Activated CD8-positive, alpha-beta memory T cell treated with anti-CD3 and anti-CD28 coated beads for 36 hours (primary cell): ENCODE measurements around the gene DOK4. TPM values are rescaled to one million over a fixed set of nuclear protein-coding genes. Genes with fewer than 3 reads are reported as not detected.
"Not testable (repeated sequence)": the region's sequence is repeated elsewhere in the genome, so short reads cannot be mapped to it uniquely, and the experiment has no call there.

Experiments used
- CTCF ChIA-PET: fragments of 350-600 bp; sonication (Branson Sonifier 250); formaldehyde crosslinking; loops from one replicate; lab custom pipeline; 2021; ENCODE audit warnings: antibody characterized with exemption; lab: Charles Lee
- POLR2A ChIA-PET: fragments of 350-600 bp; sonication (Branson Sonifier 250); formaldehyde crosslinking; loops from one replicate; lab custom pipeline; 2021; ENCODE audit warnings: antibody characterized with exemption; lab: Charles Lee
- total RNA-seq, 2 experiments: library from RNA; stranded (reverse); gene quantifications; one replicate each; pipeline ENCODE4 v1.2.3, GENCODE V29; 2021

The DOK4 gene
- total RNA-seq, 2 experiments from 2014 or later = 4.9 to 5.8 TPM

DNA sequence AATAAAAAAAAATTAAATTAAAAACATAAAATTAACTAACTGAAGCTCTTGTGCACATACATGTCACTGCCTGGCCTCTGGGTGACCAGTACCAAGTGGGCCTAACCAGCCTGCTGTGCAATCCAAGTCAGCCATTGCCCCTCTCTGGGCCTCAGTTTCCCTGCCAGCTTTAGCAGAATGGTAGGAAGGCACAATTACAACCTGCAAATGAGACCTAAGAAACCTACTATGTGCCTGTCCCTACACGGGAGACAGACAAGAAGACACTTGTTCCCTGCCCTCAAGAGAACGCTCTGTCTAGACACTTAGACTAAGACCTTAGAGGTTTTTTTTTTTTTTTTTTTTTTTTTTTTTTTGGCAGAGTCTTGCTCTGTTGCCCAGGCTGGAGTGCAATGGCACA, 40.8 kb downstream of the DOK4 start:
- POLR2A ChIA-PET = no interaction called here
- CTCF ChIA-PET = interaction anchor here (1.7 to 2.7 kb wide), 3 partner anchors 29 to 145 kb away, joined by 4 to 14 read pairs (median 9); no protein-coding TSS in a partner anchor

DNA sequence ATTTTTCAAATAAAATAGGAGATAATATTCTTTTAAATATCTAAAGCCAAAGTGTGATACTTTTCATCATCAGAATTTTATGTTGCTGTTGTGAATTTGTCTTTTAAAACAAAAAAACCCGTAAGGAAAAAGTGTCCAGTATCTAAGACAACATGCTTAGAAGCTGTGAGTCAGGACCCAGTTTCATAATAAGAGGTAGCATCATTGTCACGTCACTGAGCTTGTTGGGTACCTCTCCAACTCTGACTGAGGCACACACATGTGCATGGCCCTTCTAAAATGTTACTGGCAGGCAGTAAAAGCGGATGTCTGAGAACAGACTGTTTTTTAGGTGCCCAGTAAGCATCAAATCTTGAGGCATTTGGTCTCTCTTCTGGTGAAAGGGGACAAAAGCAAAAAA, 41.6 kb downstream of the DOK4 start:
- CTCF ChIA-PET = interaction anchor here (1.7 kb wide), 1 partner anchor 28 kb away, joined by 4 read pairs; no protein-coding TSS in a partner anchor
- POLR2A ChIA-PET = no interaction called here

DNA sequence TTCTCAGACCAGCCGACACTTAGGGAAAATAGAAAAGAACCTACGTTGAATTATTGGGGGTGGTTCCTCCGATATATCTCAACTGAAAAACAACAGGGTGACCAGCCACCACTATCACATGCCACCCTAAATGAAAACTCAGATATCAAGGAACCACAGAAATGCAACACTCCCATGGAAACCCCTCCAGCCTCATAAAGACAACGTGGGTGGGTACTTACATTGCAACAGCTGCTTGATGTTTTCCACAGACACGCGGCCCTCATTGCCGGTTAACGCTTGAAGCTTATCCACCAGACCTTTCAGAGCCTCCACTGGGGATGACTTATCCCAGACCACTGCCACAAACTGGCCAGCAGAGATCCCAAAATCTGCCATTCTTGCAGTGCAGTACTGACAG, 45.7 kb downstream of the DOK4 start:
- POLR2A ChIA-PET, CTCF ChIA-PET: not testable (repeated sequence)

DNA sequence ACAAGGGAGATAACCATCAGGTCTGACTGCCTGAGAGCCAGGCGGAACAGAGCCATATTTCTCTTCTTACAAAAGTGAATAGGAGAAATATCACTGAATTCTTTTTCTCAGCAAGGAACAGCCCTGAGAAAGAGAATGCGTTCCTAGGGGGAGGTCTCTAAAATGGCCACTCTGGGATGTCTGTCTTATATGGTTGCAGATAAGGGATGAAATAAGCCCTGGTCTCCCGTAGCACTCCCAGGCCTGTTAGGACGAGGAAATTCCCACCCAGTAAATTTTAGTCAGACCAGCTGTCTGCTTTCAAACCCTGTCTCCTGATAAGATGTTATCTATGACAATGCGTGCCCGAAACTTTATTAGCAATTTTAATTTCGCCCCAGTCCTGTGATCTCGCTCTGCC, 46.3 kb downstream of the DOK4 start:
- POLR2A ChIA-PET, CTCF ChIA-PET: not testable (repeated sequence)

DNA sequence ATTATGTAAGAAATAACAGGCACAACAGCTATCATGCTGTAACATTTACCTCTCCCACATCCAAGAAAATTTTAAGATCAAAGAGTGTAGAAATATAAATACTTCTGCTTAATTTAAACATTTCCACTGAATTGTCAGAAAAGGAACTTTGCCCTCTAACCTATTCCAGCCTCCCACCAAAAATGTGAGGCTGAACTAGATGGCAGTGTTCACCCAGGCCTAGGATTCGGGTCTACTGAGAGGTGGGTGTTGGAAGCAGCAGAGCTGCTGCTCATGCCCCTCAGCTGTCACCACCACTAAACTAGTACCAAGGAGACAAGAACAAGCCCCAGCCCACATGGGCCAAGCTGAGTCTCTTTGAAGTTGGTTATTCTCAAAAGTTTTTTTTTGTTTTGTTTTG, 50.5 kb downstream of the DOK4 start:
- ChIA-PET CTCF (no interaction called here), POLR2A (interaction anchor here (0.7 kb wide), 1 partner anchor 9 kb away, joined by 3 read pairs; no protein-coding TSS in a partner anchor)

DNA sequence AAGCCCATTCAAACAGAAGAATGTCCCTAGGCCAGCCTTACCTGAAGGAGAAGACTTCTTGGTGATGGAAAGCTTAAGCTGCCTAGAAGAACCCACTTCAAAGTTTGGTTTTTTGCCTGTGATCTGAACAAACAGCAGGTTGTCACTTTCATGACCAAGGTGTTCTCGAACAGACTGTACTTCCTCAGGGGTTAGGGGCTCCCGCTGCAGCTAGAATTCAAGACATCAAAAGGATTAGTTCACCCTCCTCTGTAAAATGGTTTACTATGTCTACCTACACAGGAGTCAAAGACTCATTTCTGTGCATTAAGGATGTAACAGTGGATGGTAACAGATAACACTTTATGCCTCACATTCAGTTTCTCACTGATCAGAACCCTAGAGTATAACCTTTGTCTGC, 52.3 kb downstream of the DOK4 start:
- ChIA-PET POLR2A (no interaction called here), CTCF (interaction anchor here (1.1 kb wide), 1 partner anchor 29 kb away, joined by 3 read pairs; the partner anchor contains the start of gene POLR2C)

DNA sequence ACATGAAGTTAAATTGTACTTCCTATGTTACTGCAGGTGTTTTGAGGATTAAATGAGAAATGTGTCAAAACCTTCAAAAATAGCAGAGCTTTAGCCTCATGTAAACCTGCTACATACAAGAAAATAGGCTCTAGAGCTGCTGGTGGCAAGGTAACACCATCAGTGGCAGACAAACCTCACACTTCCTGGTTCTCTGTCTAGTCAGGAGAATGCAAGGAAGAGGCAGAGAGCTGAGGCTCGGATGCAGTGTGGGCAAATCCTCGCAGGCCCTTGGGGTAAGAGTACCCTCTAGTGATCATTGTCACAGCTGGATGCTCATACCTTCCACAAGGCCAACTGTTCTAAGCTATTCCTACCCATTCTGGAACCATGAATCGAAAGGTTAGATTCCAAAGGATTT, 53.3 kb downstream of the DOK4 start:
- CTCF ChIA-PET = interaction anchor here (1.1 kb wide), 1 partner anchor 30 kb away, joined by 3 read pairs; the partner anchor contains the start of gene POLR2C
- POLR2A ChIA-PET = no interaction called here

DNA sequence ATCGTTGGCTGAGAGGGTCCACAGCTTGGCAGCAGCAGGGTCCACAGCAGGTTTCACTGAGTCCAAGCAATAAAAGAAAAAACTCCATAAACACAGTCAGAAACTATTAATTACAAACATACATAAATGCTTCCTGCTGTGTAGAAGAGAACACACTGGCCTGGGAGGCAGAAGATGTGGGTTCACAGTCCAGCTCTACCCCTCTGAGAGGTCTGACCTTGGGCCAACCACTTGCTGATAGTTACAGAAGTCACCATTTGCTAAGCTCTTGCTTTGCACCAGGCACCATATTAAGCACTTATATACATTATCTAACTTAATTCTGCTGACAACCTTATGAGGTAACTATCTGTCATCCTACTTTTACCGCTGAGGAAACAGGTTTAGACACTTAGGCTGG, 53.8 kb downstream of the DOK4 start:
- POLR2A ChIA-PET = no interaction called here
- CTCF ChIA-PET = interaction anchor here (1.1 kb wide), 1 partner anchor 111 kb away, joined by 3 read pairs; no protein-coding TSS in a partner anchor

DNA sequence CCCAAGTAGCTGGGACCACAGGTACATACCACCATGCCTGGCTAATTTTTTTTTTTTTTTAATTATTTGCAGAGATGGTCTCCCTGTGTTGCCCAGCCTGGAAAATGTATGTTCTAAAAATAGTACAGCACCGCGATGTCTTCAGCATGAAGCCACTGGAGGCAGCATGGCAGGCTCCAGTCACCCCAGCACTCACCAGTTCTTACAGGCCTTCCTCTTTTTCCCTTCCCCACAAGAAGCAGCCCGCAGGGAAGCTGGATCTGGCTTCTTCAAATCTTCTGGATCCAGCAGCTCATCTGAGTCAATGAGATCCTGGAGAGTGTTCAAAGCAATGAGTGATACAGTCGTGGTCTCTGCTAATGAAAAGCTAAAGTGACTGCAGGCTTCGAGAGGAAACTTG, 55.3 kb downstream of the DOK4 start:
- ChIA-PET CTCF (interaction anchor here (1.1 kb wide), 1 partner anchor 14 kb away, joined by 4 read pairs; no protein-coding TSS in a partner anchor), POLR2A (no interaction called here)

DNA sequence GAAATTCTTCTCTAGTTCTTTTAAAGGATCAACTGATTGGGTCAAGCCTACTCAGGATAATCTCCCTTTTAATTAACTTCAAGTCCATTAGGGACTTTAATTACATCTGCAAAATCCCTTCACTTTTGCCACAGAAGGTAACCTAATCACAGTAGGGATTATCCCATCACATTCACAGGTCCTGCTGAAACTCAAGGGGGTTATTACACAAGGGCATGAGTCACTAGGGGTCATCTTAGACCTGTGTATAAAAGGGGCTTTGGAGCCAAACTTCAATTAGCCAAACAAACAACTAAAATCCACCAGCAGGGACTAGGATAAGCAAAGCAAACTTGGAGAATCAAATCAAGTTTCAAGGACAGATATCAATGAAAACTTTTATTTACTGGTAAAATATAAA, 58.5 kb downstream of the DOK4 start:
- ChIA-PET POLR2A (no interaction called here), CTCF (no interaction called here)

DNA sequence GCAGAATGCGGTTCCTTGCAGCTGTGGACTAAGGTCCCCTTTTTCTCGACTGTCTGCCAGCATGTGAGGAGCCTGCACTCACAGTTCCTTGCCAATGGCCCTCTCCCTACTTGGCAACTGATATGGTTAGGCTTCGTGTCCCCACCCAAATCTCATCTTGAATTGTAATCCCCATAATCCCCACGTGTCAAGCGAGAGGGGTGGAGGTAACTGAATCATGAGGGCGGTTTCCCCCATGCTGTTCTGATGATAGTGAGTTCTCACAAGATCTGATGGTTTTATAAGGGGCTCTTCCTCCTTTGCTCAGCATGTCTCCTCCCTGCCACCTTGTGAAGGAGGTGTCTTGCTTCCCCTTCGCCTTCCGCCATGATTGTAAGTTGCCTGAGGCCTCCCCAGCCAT, 59.0 kb downstream of the DOK4 start:
- ChIA-PET CTCF (no interaction called here), POLR2A (no interaction called here)

DNA sequence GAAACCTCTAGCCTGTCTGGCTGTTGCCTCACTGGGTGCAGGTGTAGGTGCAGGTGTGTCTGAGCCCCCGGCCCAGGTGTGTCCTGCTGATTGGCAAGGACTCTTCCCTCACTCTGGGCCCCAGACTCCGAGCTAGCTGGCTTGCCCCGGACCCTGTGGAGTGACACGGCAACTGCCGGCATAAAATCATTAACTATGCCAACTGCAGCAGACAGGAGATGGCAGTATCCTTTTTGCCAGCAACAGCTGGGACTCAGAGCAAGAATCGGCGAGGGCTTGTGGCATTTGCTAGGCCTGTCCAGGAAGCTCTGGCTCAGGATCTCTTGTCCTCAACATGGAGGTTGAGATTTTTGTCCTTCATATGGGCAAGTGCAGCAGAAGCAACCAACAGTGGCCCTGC, 59.9 kb downstream of the DOK4 start:
- POLR2A ChIA-PET = interaction anchor here (0.7 kb wide), 1 partner anchor 9 kb away, joined by 3 read pairs; no protein-coding TSS in a partner anchor
- CTCF ChIA-PET = interaction anchor here (1.7 kb wide), 1 partner anchor 10 kb away, joined by 6 read pairs; no protein-coding TSS in a partner anchor

DNA sequence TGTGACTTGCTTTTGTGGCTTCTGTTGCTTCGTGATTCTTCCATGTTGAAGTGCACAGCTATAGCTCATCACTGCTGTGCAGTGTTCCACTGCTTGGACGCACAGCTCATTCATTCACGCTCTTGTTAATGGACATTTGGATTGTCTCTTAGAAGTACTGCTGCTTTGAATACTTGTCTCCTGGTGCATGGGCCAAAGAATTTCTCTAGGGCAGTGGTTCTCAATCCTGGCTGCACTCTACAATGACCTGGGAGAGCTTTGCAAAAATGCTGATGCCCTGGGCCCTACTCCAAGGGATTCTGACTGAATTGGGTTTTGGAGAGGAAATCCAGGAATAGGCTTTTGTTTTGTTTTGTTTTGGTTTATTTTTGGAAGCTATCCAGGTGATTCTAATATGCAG, 61.7 kb downstream of the DOK4 start:
- CTCF ChIA-PET = interaction anchor here (1.2 to 1.3 kb wide), 2 partner anchors 8 to 25 kb away, joined by 3 read pairs; no protein-coding TSS in a partner anchor
- POLR2A ChIA-PET = no interaction called here

DNA sequence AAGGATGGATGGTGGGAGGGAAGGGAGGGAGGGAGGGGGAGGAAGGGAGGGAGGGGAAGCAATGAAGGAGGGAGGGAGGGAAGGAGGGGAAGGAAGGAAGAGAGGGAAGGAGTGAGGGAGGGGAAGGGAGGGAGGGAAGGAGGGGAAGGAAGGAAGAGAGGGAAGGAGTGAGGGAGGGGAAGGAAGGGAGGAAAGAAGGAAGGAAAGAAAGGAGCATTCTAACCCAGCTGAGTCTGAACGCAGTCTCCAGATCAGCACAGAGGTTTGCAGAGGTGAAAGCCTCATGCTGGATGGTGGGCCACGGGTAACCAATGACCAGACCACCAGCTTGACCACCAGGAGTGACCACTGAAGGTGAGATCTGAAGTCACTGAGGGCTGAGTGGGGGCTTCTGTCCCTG, 63.1 kb downstream of the DOK4 start:
- POLR2A ChIA-PET = no interaction called here
- CTCF ChIA-PET = no interaction called here

DNA sequence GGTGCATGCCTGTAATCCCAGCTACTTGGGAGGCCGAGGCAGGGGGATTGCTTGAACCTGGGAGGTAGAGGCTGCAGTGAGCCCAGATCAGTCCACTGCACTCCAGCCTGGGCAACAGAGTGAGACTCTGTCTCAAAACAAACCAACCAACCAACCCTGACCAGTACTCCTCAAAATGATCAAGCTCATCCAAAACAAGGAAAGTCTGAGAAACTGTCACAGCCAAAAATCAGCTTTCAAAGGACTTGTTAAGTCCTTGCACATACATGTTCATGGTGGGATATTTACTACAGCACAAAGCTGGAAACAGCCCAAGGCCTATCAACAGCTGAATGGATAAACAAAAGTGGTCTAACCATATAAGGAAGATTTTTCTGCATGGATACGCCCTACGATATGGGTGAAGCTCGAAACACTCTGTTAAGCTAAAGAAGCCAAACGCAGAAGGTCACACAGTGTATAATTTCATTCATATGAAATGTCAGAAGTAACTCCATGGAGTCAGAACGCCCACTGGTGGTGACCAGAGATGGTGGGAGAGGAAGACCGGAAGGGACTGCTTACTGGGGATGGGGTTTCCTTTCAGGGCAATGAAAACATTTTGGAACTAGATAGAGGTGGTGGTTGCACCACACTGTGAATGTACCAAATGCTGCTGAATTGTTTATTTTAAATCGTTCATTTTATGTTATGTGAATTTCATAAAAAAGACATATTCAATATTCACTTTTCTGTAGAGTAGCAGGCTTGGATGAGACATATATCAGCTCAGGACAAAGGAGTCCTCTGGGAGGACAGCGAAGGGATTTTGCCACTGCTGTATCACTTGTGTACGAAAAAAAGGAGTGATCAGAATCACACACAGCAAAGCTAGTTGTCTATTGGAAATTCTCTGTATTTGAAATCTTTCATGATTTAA, 64.0 kb downstream of the DOK4 start:
- ChIA-PET CTCF (interaction anchor here (0.7 to 6.1 kb wide), 3 partner anchors 104 to 122 kb away, joined by 3 to 119 read pairs (median 3); no protein-coding TSS in a partner anchor), POLR2A (interaction anchor here (0.6 kb wide), 1 partner anchor 30 kb away, joined by 4 read pairs; no protein-coding TSS in a partner anchor)

Other genes starting within 250 kb of the DOK4 start
- gene ARL2BP, start 241.2 kb downstream of the DOK4 start, total RNA-seq = 10 to 100 TPM; 23.9 to 24.1 TPM
- under 1 TPM; 0.17 to 0.38 TPM for gene PLLP, start 201.8 kb downstream of the DOK4 start, total RNA-seq
- 10 to 100 TPM; 45.5 to 46.8 TPM for gene CCL22, start 127.7 kb downstream of the DOK4 start, total RNA-seq
- gene CX3CL1, start 114.0 kb downstream of the DOK4 start, total RNA-seq = under 1 TPM in 1 of 2 experiments, not detected in 1; 0.04 TPM
- 1 to 10 TPM; 5.3 to 6.2 TPM for gene CCL17, start 81.7 kb downstream of the DOK4 start, total RNA-seq
- gene CIAPIN1, start 39.1 kb downstream of the DOK4 start, total RNA-seq = 10 to 100 TPM; 71.6 to 74.0 TPM
- 10 to 100 TPM; 47.4 to 56.3 TPM for gene COQ9, start 39.0 kb downstream of the DOK4 start, total RNA-seq
- 10 to 100 TPM; 81.8 to 85.5 TPM for gene POLR2C, start 23.8 kb downstream of the DOK4 start, total RNA-seq
- gene CCDC102A, start 50.1 kb upstream of the DOK4 start, total RNA-seq = 10 to 100 TPM; 17.2 to 18.5 TPM
- 10 to 100 TPM; 29.1 to 30.6 TPM for gene ADGRG5, start 56.1 kb upstream of the DOK4 start, total RNA-seq
- 10 to 100 TPM; 21.0 to 23.0 TPM for gene ADGRG1, start 142.1 kb upstream of the DOK4 start, total RNA-seq
- not detected for gene ADGRG3, start 181.8 kb upstream of the DOK4 start, total RNA-seq
- gene DRC7, start 208.3 kb upstream of the DOK4 start, total RNA-seq = not detected
- gene KATNB1, start 249.3 kb upstream of the DOK4 start, total RNA-seq = 10 to 100 TPM; 58.6 to 64.3 TPM